Measurements from ENCODE around the gene ANAPC13.

Gene ANAPC13

DNA sequence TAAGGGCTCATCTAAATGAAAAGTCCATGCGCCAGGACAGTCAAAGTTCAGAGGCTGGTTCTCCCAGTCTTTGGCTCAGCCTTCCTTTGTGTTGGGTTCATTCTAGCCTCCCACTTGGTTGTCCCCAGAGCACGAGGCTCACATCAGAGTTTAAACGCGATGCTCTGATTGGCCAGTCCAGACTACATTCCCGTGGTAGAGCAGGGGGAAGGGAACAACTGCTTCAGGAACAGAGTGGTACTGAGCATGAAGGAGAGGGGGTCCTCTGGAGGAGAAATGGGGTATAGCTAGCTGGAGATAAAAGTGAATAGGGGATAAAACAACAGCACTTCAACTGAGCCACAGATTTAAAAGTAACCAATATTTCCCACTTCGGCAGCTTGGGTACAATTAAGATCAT, 32.2 kb downstream of the ANAPC13 start:
- H3K9me3 ChIP-seq (ENCODE audit: control insufficient read depth, insufficient read depth, low read length), result no peaks in the 10 kb centered on the region
- no peaks in the 10 kb centered on the region for H3K36me3 ChIP-seq (ENCODE audit: insufficient read depth, low read length)
- H3K9ac ChIP-seq (ENCODE audit: low read depth, low read length), result no peak overlapping the region
- peaks cover 9% of the 10 kb centered on the region; the same call in 1 of the 2 replicates for H3K4me1 ChIP-seq (ENCODE audit: insufficient read depth, low read length)

DNA sequence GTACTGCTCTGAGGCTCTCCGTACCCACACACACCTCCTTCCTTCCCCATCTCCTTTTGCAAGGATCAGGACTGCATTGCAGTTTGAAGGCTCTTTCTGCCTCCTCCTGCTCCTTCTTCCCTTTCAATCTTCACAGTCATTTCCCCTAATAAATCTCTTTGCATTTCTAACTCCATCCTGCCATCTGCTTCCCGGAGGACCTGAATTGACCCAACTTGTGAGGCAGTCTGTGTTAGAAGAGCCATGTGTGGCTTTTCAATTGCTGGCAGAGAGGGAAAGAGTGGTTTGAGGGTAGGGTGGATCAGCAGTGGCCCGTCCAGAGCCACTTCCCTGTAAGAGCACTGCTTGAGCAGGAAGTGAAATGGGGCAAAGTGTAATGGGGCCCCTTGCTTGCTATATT, 35.8 kb downstream of the ANAPC13 start:
- Histone ChIP-seq H3K9me3 (ENCODE audit: control insufficient read depth, insufficient read depth, low read length) (no peaks in the 10 kb centered on the region), H3K9ac (ENCODE audit: low read depth, low read length) (no peak overlapping the region), H3K36me3 (ENCODE audit: insufficient read depth, low read length) (no peaks in the 10 kb centered on the region), H3K4me1 (ENCODE audit: insufficient read depth, low read length) (peaks cover 9% of the 10 kb centered on the region; the same call in 1 of the 2 replicates)

DNA sequence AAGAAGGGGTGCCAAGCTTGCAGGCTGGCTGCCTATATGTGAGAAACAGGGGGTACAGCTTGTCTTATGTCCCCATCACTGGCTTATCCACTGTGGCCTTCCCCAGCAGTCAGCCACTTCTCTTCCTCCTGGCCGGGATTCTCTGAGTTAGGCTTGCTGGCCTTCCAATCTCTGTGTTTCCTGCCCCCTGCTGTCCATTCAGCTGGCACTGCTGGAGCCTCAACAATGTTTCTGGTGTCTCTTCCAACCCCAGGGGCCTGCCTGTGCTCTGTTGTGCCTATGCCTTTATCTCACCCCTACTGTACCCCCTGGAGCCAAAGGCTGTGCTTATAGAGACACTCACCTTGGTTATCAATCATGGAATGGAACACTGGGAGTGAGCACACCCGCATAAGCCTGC, 36.5 kb downstream of the ANAPC13 start:
- peaks cover 9% of the 10 kb centered on the region; the same call in 1 of the 2 replicates for H3K4me1 ChIP-seq (ENCODE audit: insufficient read depth, low read length)
- H3K9ac ChIP-seq (ENCODE audit: low read depth, low read length), result no peak overlapping the region
- no peaks in the 10 kb centered on the region for H3K9me3 ChIP-seq (ENCODE audit: control insufficient read depth, insufficient read depth, low read length)
- H3K36me3 ChIP-seq (ENCODE audit: insufficient read depth, low read length), result no peaks in the 10 kb centered on the region

DNA sequence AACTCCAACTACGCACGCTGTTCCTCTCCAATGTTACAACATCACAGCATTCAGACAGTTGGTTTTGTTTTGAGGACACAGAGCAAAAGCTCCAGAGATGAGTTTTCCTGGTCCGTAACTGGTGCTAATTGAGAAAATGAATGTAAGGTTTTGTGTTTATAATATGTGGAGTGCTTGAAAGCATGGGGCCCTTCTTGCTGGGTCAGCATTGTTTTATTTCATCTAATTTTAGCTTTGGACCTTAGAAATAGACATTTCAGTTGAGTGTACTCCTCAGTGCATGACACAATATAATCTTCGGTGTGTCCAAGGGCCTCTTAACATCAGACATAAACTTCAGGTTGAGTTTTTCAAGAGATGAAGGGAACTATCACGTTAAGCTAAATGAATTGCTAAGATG, 37.1 kb downstream of the ANAPC13 start:
- Histone ChIP-seq H3K9ac (ENCODE audit: low read depth, low read length) (no peak overlapping the region), H3K9me3 (ENCODE audit: control insufficient read depth, insufficient read depth, low read length) (no peaks in the 10 kb centered on the region), H3K4me1 (ENCODE audit: insufficient read depth, low read length) (peaks cover 6% of the 10 kb centered on the region; the same call in 1 of the 2 replicates), H3K36me3 (ENCODE audit: insufficient read depth, low read length) (no peaks in the 10 kb centered on the region)

DNA sequence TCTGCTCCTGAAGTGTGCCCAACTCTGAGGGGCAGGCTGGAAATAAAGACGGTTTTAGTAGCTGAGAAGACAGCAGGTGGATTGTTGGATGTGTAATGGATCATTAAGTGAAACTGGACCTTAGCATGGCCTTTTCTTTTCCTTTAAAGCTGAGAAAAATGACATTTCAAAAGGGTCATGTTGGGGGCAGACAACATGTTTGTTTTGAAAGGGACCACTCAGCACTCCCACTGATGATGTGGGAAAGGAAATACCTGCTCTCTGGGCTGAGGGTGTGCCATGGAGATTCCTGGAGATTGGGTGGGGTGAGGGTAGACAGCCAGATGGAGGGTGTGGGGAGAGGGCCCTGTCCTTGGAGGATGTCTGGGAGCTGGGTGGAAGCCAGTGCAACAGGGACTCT, 38.4 kb downstream of the ANAPC13 start:
- Histone ChIP-seq H3K9ac (ENCODE audit: low read depth, low read length) (no peak overlapping the region), H3K36me3 (ENCODE audit: insufficient read depth, low read length) (no peaks in the 10 kb centered on the region), H3K9me3 (ENCODE audit: control insufficient read depth, insufficient read depth, low read length) (no peaks in the 10 kb centered on the region), H3K4me1 (ENCODE audit: insufficient read depth, low read length) (0 out of 2 replicates have a peak, but pooled peaks cover 3% of the 10 kb centered on the region)

DNA sequence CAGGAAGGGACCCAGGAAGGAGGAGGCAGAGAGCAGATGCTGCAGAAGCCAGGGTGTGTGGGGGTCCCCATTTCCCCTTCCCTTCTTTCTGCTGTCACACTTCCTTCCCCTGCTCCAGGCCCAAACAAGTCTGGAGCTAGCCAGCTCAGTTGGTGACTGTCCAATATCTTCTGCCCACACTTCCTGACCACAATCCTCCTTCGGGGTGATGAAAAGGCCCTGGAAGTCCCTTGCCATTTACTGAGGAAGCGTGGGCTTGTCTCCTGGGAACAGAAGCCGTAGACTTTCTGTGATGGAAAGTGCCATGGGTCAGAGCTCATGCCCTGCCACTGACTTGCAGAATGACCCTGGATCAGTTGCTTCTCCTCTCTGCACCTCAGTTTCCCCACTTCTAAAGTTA, 39.0 kb downstream of the ANAPC13 start:
- no peaks in the 10 kb centered on the region for H3K9me3 ChIP-seq (ENCODE audit: control insufficient read depth, insufficient read depth, low read length)
- H3K9ac ChIP-seq (ENCODE audit: low read depth, low read length), result no peak overlapping the region
- H3K4me1 ChIP-seq (ENCODE audit: insufficient read depth, low read length), result 0 out of 2 replicates have a peak, but pooled peaks cover 3% of the 10 kb centered on the region
- H3K36me3 ChIP-seq (ENCODE audit: insufficient read depth, low read length), result no peaks in the 10 kb centered on the region

DNA sequence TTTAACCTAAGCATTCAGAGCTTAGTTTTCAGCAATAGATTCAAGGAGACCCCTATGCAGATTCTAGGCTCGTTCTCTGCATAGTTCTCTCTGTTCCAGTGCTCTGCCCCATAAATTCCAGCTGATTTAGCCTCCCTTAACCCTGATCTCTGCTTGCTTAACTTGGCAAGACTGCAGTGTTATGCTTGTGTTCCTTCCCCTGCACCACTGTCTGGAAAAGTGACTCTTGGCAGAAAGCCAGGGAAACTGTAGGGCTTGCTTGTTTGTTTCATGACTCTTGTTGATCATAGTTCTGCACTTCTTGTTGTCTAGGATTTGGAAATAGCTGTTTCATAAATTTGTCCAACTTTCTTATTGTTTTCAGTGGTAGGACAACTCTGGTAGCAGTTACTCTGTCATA, 40.1 kb downstream of the ANAPC13 start:
- Histone ChIP-seq H3K4me1 (ENCODE audit: insufficient read depth, low read length) (0 out of 2 replicates have a peak, but pooled peaks cover 3% of the 10 kb centered on the region), H3K9me3 (ENCODE audit: control insufficient read depth, insufficient read depth, low read length) (no peaks in the 10 kb centered on the region), H3K36me3 (ENCODE audit: insufficient read depth, low read length) (no peaks in the 10 kb centered on the region), H3K9ac (ENCODE audit: low read depth, low read length) (no peak overlapping the region)

DNA sequence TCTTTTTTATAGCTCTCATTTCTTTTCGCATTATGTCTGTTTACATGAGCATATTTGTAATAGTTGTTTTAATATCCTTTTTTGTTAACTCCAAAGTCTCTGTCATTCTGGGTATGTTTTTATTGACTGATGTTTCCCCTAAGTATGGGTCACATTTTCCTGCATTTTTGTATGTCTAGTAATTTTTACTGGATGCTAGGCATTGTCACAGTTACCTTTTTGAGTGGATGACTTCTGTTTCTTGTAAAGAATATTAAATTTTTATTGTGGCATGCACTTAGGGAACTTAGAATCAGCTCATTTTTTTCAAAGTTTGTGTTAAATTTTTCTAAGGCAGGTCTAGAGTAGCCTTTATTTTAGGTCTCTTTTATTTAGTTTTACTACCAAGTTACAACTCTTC, 40.7 kb downstream of the ANAPC13 start:
- Histone ChIP-seq H3K36me3 (ENCODE audit: insufficient read depth, low read length) (no peaks in the 10 kb centered on the region), H3K4me1 (ENCODE audit: insufficient read depth, low read length) (0 out of 2 replicates have a peak, but pooled peaks cover 3% of the 10 kb centered on the region), H3K9me3 (ENCODE audit: control insufficient read depth, insufficient read depth, low read length) (no peaks in the 10 kb centered on the region), H3K9ac (ENCODE audit: low read depth, low read length) (no peak overlapping the region)

DNA sequence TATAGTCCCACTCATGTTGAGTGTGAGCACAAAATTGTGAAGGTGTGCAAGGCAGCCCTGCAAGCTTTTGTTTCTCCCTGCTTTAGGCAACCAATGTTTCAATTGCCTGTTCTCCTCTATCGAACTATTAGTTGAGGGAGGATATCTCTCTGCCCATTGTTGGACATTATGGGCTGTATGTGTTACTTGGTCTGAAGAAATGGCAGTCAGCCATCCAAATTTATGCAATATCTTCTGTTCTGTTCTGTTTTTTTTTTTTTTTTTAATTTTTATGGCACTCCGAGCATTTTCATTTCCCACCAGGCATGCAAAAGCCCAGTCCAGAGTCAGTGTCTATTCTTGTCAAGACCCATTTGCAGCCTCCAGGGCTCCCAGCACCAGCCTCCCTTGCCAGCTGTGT, 44.0 kb downstream of the ANAPC13 start:
- H3K36me3 ChIP-seq (ENCODE audit: insufficient read depth, low read length), result no peaks in the 10 kb centered on the region
- H3K9me3 ChIP-seq (ENCODE audit: control insufficient read depth, insufficient read depth, low read length), result no peaks in the 10 kb centered on the region
- no peaks in the 10 kb centered on the region for H3K4me1 ChIP-seq (ENCODE audit: insufficient read depth, low read length)
- H3K9ac ChIP-seq (ENCODE audit: low read depth, low read length), result no peak overlapping the region

DNA sequence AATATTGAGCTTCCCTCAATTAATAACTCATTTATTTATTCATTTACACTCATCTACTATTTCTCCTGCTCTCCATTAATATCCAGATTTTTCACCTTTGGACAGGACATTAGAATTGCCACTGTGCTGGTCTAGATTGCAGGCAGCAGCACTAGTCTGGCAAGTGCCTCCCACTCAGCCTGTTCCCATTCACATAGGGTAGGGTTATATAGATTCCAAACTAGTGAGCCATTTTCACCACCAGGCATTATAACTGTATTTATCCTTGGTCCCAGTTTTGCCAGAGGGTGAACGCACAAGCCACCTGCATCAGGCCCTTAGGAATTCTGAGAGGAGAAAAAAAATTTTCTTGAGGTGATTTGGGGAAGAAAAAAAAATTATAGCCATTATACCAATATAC, 44.5 kb downstream of the ANAPC13 start:
- Histone ChIP-seq H3K9ac (ENCODE audit: low read depth, low read length) (no peak overlapping the region), H3K36me3 (ENCODE audit: insufficient read depth, low read length) (no peaks in the 10 kb centered on the region), H3K9me3 (ENCODE audit: control insufficient read depth, insufficient read depth, low read length) (no peaks in the 10 kb centered on the region), H3K4me1 (ENCODE audit: insufficient read depth, low read length) (no peaks in the 10 kb centered on the region)

DNA sequence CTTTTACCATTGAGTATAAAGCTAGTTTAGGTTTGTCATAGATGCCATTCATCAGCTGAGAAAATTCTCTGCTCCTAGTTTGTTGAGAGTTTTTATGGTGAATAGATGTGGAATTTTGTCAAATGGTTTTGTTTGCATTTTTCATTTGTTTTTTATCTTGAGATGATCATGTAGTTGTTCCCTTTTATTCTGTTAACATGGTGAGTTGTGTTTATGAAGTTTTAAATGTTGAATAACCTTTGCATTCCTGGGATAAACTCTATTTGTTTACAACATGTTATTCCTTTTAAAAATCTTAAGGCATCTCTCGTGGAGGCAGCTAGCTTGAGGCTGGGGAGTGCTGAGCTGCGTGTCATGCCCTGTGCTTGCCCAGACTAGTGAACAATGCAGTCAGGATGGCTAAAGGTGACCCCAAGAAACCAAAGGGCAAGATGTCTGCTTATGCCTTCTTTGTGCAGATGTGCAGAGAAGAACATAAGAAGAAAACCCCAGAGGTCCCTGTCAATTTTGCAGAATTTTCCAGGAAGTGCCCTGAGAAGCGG, 48.5 kb downstream of the ANAPC13 start:
- no peak overlapping the region for H3K9ac ChIP-seq (ENCODE audit: low read depth, low read length)
- H3K4me1 ChIP-seq (ENCODE audit: insufficient read depth, low read length), result no peaks in the 10 kb centered on the region
- H3K9me3 ChIP-seq (ENCODE audit: control insufficient read depth, insufficient read depth, low read length), result no peaks in the 10 kb centered on the region
- no peaks in the 10 kb centered on the region for H3K36me3 ChIP-seq (ENCODE audit: insufficient read depth, low read length)

DNA sequence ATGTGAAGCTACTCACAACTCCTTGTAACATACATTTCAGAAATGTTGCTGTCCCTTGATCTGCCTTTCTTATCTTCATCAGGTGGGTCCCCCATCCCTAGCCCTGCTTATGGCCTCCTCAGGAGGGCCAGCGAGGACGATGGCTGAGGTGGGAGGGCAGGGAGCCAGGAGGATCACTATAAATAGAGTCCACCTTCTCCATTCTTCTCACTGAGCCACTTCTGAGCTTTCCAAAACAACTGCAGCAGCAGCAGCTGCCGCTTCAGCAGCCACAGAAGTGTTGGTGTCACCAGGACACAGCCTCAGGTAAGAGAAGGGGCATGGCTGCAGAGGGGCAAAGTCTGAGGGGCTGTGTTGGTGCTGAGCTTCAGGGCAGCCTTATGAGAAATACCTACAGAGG, 53.5 kb downstream of the ANAPC13 start:
- H3K9ac ChIP-seq (ENCODE audit: low read depth, low read length), result no peak overlapping the region
- H3K9me3 ChIP-seq (ENCODE audit: control insufficient read depth, insufficient read depth, low read length), result no peaks in the 10 kb centered on the region
- no peaks in the 10 kb centered on the region; the same call in 1 of the 2 replicates for H3K4me1 ChIP-seq (ENCODE audit: insufficient read depth, low read length)
- no peaks in the 10 kb centered on the region for H3K36me3 ChIP-seq (ENCODE audit: insufficient read depth, low read length)

DNA sequence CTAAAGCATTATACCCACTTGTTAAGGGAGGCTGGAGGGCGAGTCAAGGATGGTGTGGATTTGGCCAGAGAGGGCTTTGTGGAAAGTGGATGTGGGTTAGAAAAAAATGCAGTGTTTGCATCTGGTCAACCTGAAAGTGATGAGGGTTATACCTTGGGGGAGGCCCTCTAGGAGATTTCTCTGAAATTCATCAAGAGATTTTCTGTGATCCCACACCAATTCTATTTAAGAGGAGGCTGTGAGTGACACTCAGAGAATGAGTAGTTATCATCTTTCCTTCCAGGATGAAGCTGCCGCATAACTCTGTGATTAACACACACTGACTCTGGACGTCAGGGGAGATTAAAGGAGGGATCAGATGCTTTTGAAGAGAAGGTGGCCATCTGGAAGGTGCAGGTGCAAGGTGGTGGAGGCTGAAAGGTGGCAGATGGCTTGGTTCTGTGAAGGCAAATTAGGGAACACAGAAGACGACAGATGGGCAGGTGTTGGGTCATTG, 54.8 kb downstream of the ANAPC13 start:
- Histone ChIP-seq H3K4me1 (ENCODE audit: insufficient read depth, low read length) (no peaks in the 10 kb centered on the region; the same call in 1 of the 2 replicates), H3K9ac (ENCODE audit: low read depth, low read length) (no peak overlapping the region), H3K36me3 (ENCODE audit: insufficient read depth, low read length) (no peaks in the 10 kb centered on the region), H3K9me3 (ENCODE audit: control insufficient read depth, insufficient read depth, low read length) (no peaks in the 10 kb centered on the region)

DNA sequence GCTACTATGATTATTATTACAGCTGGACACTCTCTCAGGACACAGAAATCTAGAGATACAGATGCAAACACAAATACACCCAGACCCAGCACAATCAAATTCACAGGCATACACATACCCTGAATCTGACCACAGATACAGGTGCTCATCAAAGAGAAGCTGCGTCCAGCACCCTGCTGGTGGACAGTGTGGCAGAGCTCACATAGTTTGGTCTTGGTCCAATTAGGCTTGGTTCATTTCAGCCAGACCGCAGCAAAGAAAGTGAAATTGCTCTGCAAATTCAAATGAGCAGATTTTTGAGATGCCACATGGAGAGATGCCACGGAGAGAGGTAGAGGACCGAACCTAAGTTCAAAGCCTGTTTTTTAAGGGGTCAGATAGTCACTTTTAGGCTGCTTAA, 55.6 kb downstream of the ANAPC13 start:
- Histone ChIP-seq H3K9me3 (ENCODE audit: control insufficient read depth, insufficient read depth, low read length) (no peaks in the 10 kb centered on the region), H3K9ac (ENCODE audit: low read depth, low read length) (no peak overlapping the region), H3K36me3 (ENCODE audit: insufficient read depth, low read length) (no peaks in the 10 kb centered on the region), H3K4me1 (ENCODE audit: insufficient read depth, low read length) (no peaks in the 10 kb centered on the region; the same call in 1 of the 2 replicates)

DNA sequence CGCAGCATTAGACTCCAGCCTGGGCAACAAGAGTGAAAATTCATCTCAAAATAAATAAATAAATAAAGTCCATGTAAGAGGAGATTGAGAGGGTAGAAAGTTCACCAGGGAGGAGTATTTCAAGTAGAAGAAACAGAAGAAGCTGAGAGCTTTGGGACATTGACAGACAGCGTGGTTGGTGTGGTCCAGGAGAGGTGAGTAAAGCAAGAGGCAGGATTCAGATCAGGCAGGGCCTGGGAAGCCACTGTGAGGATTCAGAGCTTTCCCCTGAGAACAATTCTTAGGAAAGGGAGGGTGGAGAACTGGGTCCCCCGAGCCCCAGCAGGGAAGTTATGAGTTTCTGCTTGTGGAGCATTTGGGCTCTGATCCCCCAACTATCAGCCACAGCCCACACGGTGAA, 57.4 kb downstream of the ANAPC13 start:
- no peaks in the 10 kb centered on the region for H3K36me3 ChIP-seq (ENCODE audit: insufficient read depth, low read length)
- no peaks in the 10 kb centered on the region; the same call in 1 of the 2 replicates for H3K4me1 ChIP-seq (ENCODE audit: insufficient read depth, low read length)
- H3K9me3 ChIP-seq (ENCODE audit: control insufficient read depth, insufficient read depth, low read length), result no peaks in the 10 kb centered on the region
- no peak overlapping the region for H3K9ac ChIP-seq (ENCODE audit: low read depth, low read length)

Data from ES-I3 (cell line).